ENCODE data around the gene EIF4G3.

Gene EIF4G3

GRCh38 chr1:21157868-21158267, 18.8 kb downstream of the EIF4G3 start:
- peaks cover 56% of the 10 kb centered on the region for H3K36me3 ChIP-seq (ENCODE audit: insufficient read depth, low read length)
- TF ChIP-seq CTCF (IDR thresholded peaks at IDR 0.05; ENCODE audit: low read length) (no peak), EZH2 (IDR thresholded peaks at IDR 0.05; ENCODE audit: borderline replicate concordance, low read length) (no peak)
- H4K20me1 ChIP-seq (ENCODE audit: insufficient read depth, low read length): no peaks in the 10 kb centered on the region

GRCh38 chr1:21157054-21157453, 19.6 kb downstream of the EIF4G3 start:
- no peak overlapping the region for H2AFZ ChIP-seq (ENCODE audit: low read length)
- H3K9ac ChIP-seq (ENCODE audit: low read length): no peak overlapping the region
- H3K4me2 ChIP-seq (ENCODE audit: low read length): no peak overlapping the region
- H3K27me3 ChIP-seq (ENCODE audit: insufficient read depth, low read length): no peaks in the 10 kb centered on the region
- no peak for TF ChIP-seq CTCF (IDR thresholded peaks at IDR 0.05; ENCODE audit: low read length)
- TF ChIP-seq EZH2 (IDR thresholded peaks at IDR 0.05; ENCODE audit: borderline replicate concordance, low read length): no peak
- no peak overlapping the region for H3K4me3 ChIP-seq (ENCODE audit: low read depth, low read length, poor library complexity, severe bottlenecking)
- peaks cover 48% of the 10 kb centered on the region for H3K36me3 ChIP-seq (ENCODE audit: insufficient read depth, low read length)
- no peaks in the 10 kb centered on the region for H3K9me3 ChIP-seq (ENCODE audit: low read length)
- H3K4me1 ChIP-seq (ENCODE audit: insufficient read depth, low read length, severe bottlenecking): no peaks in the 10 kb centered on the region
- no peaks in the 10 kb centered on the region for H3K9me2 ChIP-seq (ENCODE audit: low read depth, low read length)
- H4K20me1 ChIP-seq (ENCODE audit: insufficient read depth, low read length): no peaks in the 10 kb centered on the region
- H3F3A ChIP-seq (ENCODE audit: insufficient read depth, low read length): no peaks in the 10 kb centered on the region
- no peak overlapping the region for H3K27ac ChIP-seq (ENCODE audit: low read depth, low read length, poor library complexity, severe bottlenecking)
- H3K79me2 ChIP-seq (ENCODE audit: insufficient read depth, low read length): peaks cover 45% of the 10 kb centered on the region

More at GRCh38 chr1:21157868-21158267, 18.8 kb downstream of the EIF4G3 start:
- peaks cover 42% of the 10 kb centered on the region for H3K79me2 ChIP-seq (ENCODE audit: insufficient read depth, low read length)
- H3K27ac ChIP-seq (ENCODE audit: low read depth, low read length, poor library complexity, severe bottlenecking): no peak overlapping the region
- no peak overlapping the region for H2AFZ ChIP-seq (ENCODE audit: low read length)
- no peaks in the 10 kb centered on the region for H3K9me3 ChIP-seq (ENCODE audit: low read length)
- no peaks in the 10 kb centered on the region for H3K9me2 ChIP-seq (ENCODE audit: low read depth, low read length)
- H3K27me3 ChIP-seq (ENCODE audit: insufficient read depth, low read length): no peaks in the 10 kb centered on the region
- H3F3A ChIP-seq (ENCODE audit: insufficient read depth, low read length): no peaks in the 10 kb centered on the region
- no peak overlapping the region for H3K4me3 ChIP-seq (ENCODE audit: low read depth, low read length, poor library complexity, severe bottlenecking)
- H3K4me1 ChIP-seq (ENCODE audit: insufficient read depth, low read length, severe bottlenecking): no peaks in the 10 kb centered on the region
- H3K4me2 ChIP-seq (ENCODE audit: low read length): no peak overlapping the region
- no peak overlapping the region for H3K9ac ChIP-seq (ENCODE audit: low read length)

- peaks cover 45% of the 10 kb centered on the region for H3K36me3 ChIP-seq (ENCODE audit: insufficient read depth, low read length)
- H3K27me3 ChIP-seq (ENCODE audit: insufficient read depth, low read length): no peaks in the 10 kb centered on the region
- H3K4me1 ChIP-seq (ENCODE audit: insufficient read depth, low read length, severe bottlenecking): no peaks in the 10 kb centered on the region
- TF ChIP-seq EZH2 (IDR thresholded peaks at IDR 0.05; ENCODE audit: borderline replicate concordance, low read length): no peak
- no peak for TF ChIP-seq CTCF (IDR thresholded peaks at IDR 0.05; ENCODE audit: low read length)
- no peak overlapping the region for H3K27ac ChIP-seq (ENCODE audit: low read depth, low read length, poor library complexity, severe bottlenecking)
- peaks cover 53% of the 10 kb centered on the region for H3K79me2 ChIP-seq (ENCODE audit: insufficient read depth, low read length)
- H3K4me2 ChIP-seq (ENCODE audit: low read length): no peak overlapping the region
- H3K9ac ChIP-seq (ENCODE audit: low read length): no peak overlapping the region
- no peaks in the 10 kb centered on the region for H3K9me3 ChIP-seq (ENCODE audit: low read length)
- no peaks in the 10 kb centered on the region for H3F3A ChIP-seq (ENCODE audit: insufficient read depth, low read length)
- no peak overlapping the region for H2AFZ ChIP-seq (ENCODE audit: low read length)
- H4K20me1 ChIP-seq (ENCODE audit: insufficient read depth, low read length): no peaks in the 10 kb centered on the region
- H3K4me3 ChIP-seq (ENCODE audit: low read depth, low read length, poor library complexity, severe bottlenecking): no peak overlapping the region
- no peaks in the 10 kb centered on the region for H3K9me2 ChIP-seq (ENCODE audit: low read depth, low read length)
These were observed 20.7 kb downstream of the EIF4G3 start for GRCh38 chr1:21156019-21156418.

Measured in OCI-LY1 (cell line).